Measurements from ENCODE around the gene CD63. TPM values are rescaled to one million over a fixed set of nuclear protein-coding genes. Genes with fewer than 3 reads are reported as not detected.

The CD63 gene
- total and polyA plus RNA-seq, 2 of the 13 experiments (the other 11 are each of a cell fraction or from before 2014, with no cell fraction given), result 234 to 277 TPM

GRCh38 chr12:55728939-55729818 is at the start of gene CD63 (continued):
- no peak for TF ChIP-seq ZNF781 (CRISPR knock-in tag; IDR thresholded peaks at IDR 0.05; ENCODE audit: borderline replicate concordance, not compliant biosample characterization)
- TF ChIP-seq ZNF672 (CRISPR knock-in tag; IDR thresholded peaks at IDR 0.05), result no peak
- no peak for TF ChIP-seq GPBP1L1 (CRISPR knock-in tag; IDR thresholded peaks at IDR 0.05)
- TF ChIP-seq FLYWCH1 (CRISPR knock-in tag; IDR thresholded peaks at IDR 0.05), result no peak
- no peak for TF ChIP-seq PAF1 (CRISPR knock-in tag; IDR thresholded peaks at IDR 0.05)
- TF ChIP-seq REXO4 (CRISPR knock-in tag; IDR thresholded peaks at IDR 0.05; ENCODE audit: borderline replicate concordance), result no peak
- TF ChIP-seq DR1 (CRISPR knock-in tag; IDR thresholded peaks at IDR 0.05), result no peak
- no peak for TF ChIP-seq STAG1 (CRISPR knock-in tag; IDR thresholded peaks at IDR 0.05)
- peak; percentile 33 for TF ChIP-seq SRSF1 (optimal IDR thresholded peaks at IDR 0.05; ENCODE audit: low read depth, low read length)
- TF ChIP-seq TBX3 (IDR thresholded peaks at IDR 0.05; ENCODE audit: borderline replicate concordance), result no peak
- peak; percentile 56 for TF ChIP-seq AGO2 (optimal IDR thresholded peaks at IDR 0.05; ENCODE audit: low read depth, low read length)
- TF ChIP-seq HHEX (CRISPR knock-in tag; IDR thresholded peaks at IDR 0.05), result no peak
- TF ChIP-seq, protein P1, sequence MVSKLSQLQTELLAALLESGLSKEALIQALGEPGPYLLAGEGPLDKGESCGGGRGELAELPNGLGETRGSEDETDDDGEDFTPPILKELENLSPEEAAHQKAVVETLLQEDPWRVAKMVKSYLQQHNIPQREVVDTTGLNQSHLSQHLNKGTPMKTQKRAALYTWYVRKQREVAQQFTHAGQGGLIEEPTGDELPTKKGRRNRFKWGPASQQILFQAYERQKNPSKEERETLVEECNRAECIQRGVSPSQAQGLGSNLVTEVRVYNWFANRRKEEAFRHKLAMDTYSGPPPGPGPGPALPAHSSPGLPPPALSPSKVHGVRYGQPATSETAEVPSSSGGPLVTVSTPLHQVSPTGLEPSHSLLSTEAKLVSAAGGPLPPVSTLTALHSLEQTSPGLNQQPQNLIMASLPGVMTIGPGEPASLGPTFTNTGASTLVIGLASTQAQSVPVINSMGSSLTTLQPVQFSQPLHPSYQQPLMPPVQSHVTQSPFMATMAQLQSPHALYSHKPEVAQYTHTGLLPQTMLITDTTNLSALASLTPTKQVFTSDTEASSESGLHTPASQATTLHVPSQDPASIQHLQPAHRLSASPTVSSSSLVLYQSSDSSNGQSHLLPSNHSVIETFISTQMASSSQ (IDR thresholded peaks at IDR 0.05; ENCODE audit: low read depth), result no peak
- TF ChIP-seq, protein P1 (CRISPR knock-in tag; IDR thresholded peaks at IDR 0.05; ENCODE audit: borderline replicate concordance), result peak; percentile 11; the same call in 1 of the 2 replicates
- TF ChIP-seq SKI (IDR thresholded peaks at IDR 0.05; ENCODE audit: partially characterized antibody), result peak; percentile 21
- no peak for TF ChIP-seq PLRG1 (conservative IDR thresholded peaks at IDR 0.05)
- TF ChIP-seq ZNF143 (CRISPR knock-in tag; IDR thresholded peaks at IDR 0.05), result no peak; the same call in 1 of the 2 replicates
- TF ChIP-seq SMYD3 (CRISPR knock-in tag; IDR thresholded peaks at IDR 0.05), result no peak
- TF ChIP-seq, protein P2, sequence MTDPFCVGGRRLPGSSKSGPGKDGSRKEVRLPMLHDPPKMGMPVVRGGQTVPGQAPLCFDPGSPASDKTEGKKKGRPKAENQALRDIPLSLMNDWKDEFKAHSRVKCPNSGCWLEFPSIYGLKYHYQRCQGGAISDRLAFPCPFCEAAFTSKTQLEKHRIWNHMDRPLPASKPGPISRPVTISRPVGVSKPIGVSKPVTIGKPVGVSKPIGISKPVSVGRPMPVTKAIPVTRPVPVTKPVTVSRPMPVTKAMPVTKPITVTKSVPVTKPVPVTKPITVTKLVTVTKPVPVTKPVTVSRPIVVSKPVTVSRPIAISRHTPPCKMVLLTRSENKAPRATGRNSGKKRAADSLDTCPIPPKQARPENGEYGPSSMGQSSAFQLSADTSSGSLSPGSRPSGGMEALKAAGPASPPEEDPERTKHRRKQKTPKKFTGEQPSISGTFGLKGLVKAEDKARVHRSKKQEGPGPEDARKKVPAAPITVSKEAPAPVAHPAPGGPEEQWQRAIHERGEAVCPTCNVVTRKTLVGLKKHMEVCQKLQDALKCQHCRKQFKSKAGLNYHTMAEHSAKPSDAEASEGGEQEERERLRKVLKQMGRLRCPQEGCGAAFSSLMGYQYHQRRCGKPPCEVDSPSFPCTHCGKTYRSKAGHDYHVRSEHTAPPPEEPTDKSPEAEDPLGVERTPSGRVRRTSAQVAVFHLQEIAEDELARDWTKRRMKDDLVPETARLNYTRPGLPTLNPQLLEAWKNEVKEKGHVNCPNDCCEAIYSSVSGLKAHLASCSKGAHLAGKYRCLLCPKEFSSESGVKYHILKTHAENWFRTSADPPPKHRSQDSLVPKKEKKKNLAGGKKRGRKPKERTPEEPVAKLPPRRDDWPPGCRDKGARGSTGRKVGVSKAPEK (CRISPR knock-in tag; IDR thresholded peaks at IDR 0.05; ENCODE audit: borderline replicate concordance), result no peak
- TF ChIP-seq HNF4A (CRISPR knock-in tag; IDR thresholded peaks at IDR 0.05), result peak; percentile 17; the same call in 1 of the 2 replicates

Measured in HepG2 (cell line).